Measurements from ENCODE around the gene FRYL.
A peak's percentile ranks its signal among the peaks of the same experiment; 100 is the strongest.
"Not testable (repeated sequence)": the region's sequence is repeated elsewhere in the genome, so short reads cannot be mapped to it uniquely, and the experiment has no call there.

FRYL gene

DNA sequence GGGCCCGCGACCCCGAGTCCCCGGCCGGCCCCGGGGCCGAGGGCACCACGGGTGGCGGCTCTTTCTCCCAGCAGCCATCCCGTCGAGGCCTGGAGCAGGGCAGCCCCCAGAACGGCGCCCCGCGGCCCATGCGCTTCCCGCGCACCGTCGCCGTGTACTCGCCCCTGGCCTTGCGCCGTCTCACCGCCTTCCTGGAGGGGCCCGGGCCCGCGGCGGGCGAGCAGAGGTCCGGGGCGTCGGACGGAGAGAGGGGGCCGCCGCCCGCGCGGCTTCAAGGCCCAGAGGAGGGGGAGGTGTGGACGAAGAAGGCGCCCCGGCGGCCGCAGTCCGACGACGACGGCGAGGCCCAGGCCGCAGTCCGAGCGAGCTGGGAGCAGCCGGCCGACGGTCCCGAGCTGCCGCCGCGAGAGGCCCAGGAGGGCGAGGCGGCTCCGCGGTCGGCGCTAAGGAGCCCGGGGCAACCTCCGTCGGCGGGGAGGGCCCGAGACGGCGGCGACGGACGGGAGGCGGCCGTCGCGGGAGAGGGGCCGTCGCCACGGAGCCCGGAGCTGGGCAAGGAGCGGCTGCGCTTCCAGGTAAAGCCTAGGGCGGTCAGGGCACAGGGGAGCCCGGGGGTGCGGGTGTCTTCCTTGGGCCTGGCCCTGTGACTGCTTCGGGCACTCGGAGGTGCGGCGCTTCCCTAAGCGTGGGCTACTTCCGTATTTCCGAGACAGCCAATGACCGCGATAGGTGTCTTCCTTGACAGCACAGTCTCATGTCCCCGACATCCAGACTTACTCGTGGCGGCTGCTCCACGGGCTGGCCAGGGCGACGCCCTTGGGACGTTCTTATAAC is 289.2 kb downstream of the FRYL start:
- no peak for DNase-seq (ENCODE audit: low spot score)

DNA sequence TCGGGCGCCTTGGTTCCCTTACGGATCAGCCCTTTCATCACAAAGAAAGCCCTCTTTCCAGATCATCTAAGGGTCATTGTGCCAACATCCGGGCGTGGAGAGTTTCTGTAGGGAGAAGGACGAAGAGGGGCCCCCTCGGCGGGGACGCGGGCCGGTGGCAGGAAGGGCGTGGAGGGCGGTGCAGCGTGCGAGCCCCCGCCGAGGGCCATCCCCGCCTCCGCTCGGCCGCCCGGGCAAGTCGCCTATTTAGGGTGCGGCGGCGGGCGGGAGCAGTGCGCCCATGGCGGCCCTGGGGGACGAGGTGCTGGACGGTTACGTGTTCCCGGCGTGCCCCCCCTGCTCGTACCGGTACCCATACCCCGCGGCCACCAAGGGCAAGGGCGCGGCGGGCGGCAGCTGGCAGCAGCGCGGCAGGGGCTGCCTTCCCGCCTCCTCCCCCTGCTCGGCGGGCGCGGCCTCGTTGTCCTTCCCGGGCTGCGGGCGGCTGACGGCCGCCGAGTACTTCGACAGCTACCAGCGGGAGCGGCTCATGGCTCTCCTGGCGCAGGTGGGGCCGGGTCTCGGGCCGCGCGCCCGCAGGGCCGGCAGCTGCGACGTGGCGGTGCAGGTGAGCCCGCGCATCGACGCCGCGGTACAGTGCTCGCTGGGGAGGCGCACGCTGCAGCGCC is 289.9 kb downstream of the FRYL start, which contains the start of gene ZAR1:
ZAR1 (plus strand) TSS at position 241 of the 668 bp plus-strand sequence; CDS start at position 281, 40 bp downstream.
- DNase-seq (ENCODE audit: low spot score): no peak

DNA sequence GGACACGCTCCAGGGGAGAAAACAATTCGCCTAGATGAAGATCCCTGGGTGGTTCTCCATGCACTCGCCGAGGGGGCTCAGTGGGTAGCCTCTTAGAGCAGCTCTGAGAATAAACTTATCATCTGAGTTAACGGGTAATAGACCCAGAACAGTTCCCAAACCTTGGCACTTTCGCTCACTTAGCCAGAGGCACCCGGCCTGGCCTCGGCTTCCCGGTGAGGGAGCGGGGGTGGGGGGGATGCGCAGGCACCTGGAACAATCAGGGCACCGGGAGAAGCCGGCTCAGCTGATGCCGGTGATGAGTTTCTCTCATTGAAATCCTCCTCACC is 290.4 kb downstream of the FRYL start:
- DNase-seq (ENCODE audit: low spot score): no peak

DNA sequence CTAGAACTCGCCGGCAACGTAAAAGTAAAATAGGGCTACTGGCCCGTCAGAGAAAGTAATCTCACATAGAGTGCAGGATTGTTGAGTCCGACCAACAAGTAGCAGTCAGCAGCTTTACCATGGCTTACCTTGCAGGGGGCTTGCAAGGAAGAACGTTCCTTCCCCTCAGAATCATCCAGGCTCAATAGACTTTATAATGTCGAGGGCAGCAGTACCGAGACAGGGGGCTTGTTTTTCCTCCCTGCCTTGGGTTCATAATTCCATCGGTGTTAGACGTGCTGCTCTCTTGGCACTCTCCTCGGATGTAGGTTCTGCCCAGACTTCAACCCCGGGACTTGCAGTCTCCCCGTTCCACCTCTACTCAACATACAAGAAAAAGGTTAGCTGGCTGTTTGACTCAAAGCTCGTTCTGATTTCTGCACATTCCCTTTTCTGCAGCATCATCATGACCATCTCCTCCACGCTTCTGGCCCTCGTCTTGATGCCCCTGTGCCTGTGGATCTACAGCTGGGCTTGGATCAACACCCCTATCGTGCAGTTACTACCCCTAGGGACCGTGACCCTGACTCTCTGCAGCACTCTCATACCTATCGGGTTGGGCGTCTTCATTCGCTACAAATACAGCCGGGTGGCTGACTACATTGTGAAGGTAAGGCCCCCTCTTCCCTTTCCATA is 295.4 kb downstream of the FRYL start:
- no peak for DNase-seq (ENCODE audit: low spot score)

DNA sequence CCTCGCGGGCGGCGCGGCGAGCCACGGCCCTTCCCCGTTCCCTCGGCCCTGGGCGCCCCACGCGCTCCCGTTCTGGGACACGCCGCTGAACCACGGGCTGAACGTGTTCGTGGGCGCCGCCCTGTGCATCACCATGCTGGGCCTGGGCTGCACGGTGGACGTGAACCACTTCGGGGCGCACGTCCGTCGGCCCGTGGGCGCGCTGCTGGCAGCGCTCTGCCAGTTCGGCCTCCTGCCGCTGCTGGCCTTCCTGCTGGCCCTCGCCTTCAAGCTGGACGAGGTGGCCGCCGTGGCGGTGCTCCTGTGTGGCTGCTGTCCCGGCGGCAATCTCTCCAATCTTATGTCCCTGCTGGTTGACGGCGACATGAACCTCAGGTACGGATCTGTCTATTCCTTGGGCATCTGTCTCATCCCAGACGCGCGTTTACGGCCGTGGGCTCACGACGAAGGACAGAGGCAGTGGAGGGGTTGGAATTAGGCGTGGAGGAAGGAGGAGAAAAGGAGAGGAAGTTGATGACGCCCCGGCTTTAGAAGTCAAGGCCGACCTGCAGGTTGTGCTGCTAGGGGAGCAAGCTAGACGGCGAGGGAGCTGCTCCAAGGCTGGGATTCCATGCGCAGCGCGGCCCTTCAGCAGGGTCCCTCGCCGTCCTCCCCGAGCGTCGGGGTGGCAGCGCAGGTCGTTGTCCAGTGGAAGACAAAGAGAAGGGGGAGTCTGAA is 296.1 kb downstream of the FRYL start:
- DNase-seq (ENCODE audit: low spot score): no peak

DNA sequence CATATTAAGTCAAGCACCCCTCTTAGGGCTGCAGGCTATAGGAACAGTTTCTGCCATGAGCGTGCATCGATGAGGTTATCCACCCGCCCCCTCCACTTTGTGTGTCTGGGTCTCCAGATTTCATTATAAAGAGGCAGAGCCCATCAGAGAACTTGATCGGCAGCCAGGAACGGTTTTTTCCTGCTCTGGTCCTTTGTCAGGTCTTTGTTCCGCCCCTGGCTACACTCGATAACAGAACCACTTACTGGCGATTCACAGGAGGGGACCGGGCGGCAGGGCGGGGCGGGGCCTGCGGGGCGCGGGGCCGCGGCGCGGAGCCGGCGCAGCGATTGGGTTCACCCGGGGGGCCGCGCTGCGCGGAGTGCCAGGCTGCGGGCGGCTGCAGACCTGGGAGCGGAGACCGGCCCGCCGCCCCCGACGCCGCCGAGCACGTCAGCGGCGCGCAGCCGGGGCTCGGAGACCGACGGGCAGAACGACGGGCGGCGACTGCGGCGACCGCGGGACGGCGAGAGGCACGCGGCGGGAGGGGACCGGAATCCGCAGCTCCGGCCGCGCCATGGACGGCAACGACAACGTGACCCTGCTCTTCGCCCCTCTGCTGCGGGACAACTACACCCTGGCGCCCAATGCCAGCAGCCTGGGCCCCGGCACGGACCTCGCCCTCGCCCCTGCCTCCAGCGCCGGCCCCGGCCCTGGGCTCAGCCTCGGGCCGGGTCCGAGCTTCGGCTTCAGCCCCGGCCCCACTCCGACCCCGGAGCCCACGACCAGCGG is 296.9 kb downstream of the FRYL start, which contains the start of gene SLC10A4:
SLC10A4 (plus strand) TSS at position 338 of the 771 bp plus-strand sequence; CDS start at position 557, 219 bp downstream.
- DNase-seq (ENCODE audit: low spot score): no peak

DNA sequence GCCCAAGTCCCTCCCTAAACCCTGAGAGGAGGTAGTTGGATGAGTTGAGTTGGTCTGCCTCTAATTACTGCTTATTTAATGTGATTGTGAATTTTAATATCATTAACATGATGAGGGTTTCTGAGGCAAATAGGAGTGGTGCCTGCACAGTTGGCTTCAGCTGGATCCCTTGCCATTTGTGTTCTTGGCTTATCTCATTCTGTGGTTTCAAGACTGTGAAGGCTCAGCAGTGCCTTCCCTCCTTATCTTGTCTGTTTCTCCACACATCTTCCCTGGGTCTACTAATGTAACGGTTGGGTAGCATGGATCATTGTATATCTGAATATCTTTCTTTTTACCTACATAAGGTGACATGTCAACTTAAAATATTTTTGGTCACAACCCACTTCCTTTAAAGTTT is 298.5 kb downstream of the FRYL start:
- DNase-seq (ENCODE audit: low spot score): no peak

DNA sequence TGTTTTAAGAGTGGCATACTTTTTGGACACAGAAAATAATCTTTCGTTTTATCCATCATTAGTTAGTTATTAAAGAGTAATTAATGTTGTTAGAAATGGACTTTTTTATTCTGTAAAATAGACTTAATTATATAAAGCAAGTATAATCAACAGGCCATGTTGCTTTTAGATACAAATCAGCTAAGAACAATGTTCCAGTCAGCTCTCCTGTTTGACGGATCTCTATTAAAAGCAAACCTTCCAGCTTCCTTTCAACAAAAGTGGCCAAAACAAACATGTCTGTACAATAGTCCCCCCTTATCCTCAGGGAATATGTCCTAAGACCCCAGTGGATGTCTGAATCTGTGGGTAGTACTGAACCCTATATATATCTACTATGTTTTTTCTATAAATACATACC is 301.8 kb downstream of the FRYL start:
- no peak for DNase-seq (ENCODE audit: low spot score)

DNA sequence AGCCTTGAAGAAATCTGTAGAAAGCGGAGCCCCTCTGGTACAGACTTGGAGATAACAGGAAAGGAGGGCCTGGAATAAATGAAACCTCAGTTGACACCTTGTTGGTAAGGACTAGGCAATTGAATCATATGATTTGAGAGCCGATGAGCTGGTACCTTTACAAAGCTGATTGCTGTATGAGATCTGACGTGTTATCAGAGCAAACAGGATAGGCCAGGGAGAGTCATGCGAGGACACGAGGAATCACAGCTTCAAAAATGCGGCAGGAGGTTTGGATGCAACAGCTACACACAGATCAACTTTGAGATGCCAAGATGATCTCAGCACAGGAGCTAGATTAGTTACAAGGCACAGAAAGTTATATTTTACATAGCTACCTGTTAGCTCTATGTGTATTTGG is 304.3 kb downstream of the FRYL start:
- DNase-seq (ENCODE audit: low spot score): no peak

DNA sequence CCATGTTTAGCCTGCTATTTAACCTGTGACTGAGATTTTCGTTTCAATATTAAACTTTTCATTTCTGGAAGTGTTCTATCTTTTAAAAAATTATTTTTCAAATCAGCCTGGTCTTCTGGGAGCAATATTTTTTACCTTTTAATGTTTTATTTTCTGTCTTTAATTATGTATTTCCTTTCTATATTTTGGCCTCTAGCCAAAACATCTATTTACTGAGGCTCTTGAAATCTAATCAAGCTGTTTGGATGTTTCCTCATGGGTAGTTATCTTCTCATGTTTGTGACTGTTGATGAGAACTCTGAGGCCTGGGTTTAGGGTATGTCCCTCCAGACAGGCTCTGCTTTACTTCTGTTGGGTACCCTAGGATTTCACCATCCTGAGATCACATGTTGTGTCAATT is 307.3 kb downstream of the FRYL start:
- DNase-seq (ENCODE audit: low spot score): no peak

DNA sequence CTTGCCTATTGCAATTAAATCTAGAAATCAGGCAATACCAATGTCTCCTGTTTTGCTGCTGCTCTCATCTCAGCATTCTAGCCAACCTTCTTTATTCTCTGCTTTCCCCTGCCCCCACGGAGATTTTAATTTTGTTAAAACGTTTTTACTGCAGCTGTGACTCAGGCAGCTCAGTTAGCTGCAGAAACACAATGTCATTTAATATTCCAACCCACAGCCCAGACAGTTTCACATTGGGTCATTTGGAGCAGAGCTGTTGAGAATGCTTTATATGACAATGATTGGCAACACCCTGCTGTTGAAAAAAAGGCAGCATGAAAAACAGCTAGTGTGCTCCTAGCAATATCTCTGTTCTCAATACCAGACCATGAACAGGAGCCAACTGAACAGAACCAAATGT is 309.5 kb downstream of the FRYL start:
- DNase-seq (ENCODE audit: low spot score): peak; percentile 65

DNA sequence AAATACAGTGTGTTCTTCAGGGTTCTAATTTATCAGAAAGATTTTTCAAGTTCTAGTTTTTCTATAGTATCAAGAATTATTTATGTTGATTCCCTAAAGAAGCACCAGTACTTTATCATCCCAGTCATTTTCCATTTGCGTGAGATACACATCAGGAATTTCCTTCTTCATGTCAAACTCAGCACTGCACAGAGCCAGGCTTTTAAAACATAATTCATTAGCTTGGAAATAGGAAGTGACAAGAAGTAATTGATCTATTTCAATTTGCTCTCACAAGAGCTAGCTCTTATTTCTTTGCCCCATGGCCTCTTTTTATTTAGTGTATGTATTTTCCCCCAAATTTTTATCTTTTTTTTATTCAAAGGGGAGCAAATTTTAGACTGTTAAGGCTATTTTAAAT is 309.9 kb downstream of the FRYL start:
- no peak for DNase-seq (ENCODE audit: low spot score)

DNA sequence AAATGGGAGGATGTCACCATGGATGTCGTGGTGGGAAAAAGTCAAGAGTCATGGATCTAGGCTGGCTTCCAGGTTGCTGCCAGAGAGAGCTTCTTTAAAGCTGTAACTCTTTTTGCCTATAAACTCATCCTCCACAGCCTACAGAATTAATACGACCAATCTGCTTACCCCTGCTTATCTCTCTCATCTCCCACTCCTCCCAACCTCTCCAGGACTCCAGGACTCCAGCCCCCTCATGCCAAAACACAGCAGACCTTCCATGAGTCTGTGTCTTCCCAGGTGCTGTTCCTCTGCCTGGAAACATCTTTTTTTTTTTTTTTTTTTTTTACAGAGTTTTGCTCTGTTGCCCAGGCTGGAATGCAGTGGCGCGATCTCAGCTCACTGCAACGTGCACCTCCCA is 312.2 kb downstream of the FRYL start:
- no peak for DNase-seq (ENCODE audit: low spot score)

DNA sequence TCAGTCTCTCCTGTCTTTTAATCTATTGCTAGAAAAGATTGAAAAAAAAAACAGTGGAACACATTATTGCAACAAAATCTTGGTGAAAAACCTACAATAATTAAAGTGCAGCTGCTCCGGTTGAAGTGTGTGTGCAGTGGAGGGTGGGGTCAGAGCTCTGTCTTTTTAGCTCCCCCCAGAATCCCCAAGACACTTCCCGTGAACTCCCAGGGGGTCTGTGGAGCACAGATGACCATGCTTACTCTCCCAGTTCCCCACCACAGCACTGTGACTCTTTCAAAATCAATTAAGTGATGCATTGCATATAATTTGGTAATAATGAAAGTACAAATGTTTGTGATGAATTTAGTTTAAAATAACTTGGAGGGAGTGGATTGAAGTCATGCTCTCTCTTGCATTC is 312.6 kb downstream of the FRYL start:
- DNase-seq (ENCODE audit: low spot score): no peak

DNA sequence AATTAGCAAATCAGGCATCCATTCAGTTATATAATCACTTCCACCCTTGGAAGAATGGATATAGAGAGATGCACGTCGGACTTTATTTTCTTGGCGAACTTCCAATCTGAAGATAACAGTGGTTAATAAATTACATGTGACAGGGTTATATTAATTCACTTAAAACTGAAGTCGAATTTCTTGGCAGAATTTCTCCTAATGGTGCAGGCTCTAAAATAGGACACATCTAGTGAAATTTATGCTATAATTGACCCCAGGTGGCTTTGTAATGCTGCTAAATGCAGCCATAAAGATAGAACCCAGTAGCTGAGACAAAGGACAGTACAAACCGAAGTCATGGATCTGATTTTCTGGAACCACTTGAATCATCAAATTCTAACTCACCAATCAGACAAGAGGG is 317.7 kb downstream of the FRYL start:
- no peak for DNase-seq (ENCODE audit: low spot score)

DNA sequence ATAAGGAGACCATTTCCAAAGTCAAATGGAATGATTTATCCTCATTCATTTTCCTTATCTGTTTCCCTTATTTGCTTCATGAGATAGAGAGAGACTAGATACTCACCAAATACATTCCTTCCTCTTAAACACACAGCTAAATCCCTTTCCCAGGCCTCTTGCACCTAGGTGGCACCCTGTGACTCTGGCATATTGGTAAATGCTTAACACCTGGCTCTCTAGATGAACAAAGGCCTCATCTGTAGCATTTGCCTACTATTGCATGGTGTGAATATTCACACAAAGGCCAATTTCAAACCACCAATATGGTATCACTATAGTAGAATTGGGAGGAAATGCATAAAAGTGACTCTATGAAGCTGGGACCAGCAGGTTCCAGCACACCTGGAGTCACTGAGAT is 319.1 kb downstream of the FRYL start:
- DNase-seq (ENCODE audit: low spot score): no peak

DNA sequence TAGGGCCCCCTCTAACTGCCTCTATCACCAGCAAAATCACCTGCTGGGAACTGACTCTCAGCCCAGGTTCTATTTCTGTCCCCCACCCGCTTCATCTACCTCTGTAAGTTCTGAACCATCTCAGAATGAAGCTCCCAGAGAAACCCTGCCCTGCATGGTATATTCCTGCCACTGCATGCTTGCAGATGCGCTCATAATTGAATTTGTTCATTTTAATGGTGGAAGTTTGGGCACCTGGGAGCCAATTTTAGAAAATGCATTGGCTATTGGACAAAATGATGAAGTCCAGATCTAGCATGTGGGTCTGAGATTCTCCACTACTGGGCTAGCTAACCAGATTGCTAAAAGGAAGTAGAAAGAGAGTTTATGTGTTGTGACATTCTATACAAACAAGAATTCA is 325.5 kb downstream of the FRYL start:
- DNase-seq (ENCODE audit: low spot score): no peak

DNA sequence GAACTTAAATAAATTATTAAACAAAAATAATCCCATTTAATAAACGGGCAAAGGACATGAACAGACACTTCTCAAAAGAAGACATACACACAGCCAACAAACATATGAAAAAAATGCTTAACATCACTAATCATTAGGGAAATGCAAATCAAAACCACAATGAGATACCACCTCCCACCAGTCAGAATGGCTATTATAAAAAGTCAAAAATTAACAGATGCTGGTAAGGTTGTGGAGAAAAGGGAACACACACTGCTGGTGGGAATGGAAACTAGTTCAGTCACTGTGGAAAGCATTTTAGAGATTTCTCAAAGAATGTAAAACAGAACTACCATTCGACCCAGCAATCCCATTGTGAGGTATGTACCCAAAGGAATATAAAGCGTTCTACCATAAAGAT is 328.4 kb downstream of the FRYL start:
- DNase-seq (ENCODE audit: low spot score): not testable (repeated sequence)

DNA sequence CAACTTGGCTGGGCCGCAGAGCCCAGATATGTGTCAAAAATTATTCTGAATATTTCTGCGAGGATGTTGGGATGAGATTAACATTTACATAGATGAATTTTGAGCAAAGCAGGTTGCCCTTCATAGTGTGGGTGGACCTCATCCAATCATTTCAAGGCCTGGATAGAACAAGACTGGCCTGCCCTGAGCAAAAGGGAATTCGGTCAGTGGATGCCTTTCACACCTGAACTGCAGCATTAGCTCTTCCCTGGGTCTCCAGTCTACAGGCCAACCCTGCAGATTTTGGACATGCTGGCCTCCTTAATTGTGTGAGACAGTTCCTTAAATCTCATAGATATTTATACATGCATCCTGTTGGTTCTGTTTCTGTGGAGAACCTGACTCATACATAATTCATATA is 329.3 kb downstream of the FRYL start:
- no peak for DNase-seq (ENCODE audit: low spot score)

DNA sequence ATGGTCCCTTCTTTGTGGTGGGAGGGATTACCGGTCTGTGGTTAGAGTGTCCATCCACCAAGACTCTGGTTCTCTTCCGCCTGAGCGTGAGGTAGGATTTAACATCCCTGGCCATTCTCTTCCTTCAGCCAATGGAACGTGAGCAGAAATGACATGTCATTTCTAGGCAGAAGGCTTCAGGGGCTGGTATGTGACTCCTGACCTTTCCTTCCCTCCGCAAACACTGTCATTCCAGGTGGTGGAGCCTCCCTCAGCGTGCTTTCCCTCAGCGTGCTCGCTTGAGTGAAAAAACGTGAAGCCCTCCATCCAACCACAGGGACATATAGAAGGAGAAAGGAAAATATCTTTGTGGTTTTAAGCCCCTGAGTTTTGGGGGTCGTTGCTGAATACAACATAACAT is 330.9 kb downstream of the FRYL start:
- DNase-seq (ENCODE audit: low spot score): no peak
